Uterus (tissue), 4 donors: ENCODE measurements around the gene POLA2. TPM values are rescaled to one million over a fixed set of nuclear protein-coding genes. Genes with fewer than 3 reads are reported as not detected.

ENCODE experiments used
- DNase-seq, 2 donors: peaks; one replicate each; pipeline ENCODE4 v3.0.0-alpha.2; 2019 to 2020
- H3K27ac ChIP-seq, 2 donors: fragments of 200-600 bp; sonication (generic); 1 replicate in 1 of 2; 2 replicates in 1 of 2; pipeline ENCODE4 v1.5.1; 2016 to 2018
- H3K27me3 ChIP-seq, 2 donors: fragments of 200-600 bp; sonication (generic); one replicate each; pipeline ENCODE4 v1.5.1; 2018 to 2019; ENCODE audit warnings: control low read depth in 1 of 2
- H3K36me3 ChIP-seq, 2 donors: fragments of 200-600 bp; sonication (generic); one replicate each; pipeline ENCODE4 v1.5.1; 2019; ENCODE audit warnings: control low read depth in 1 of 2
- H3K4me1 ChIP-seq, 2 donors: fragments of 200-600 bp; sonication (generic); one replicate each; pipeline ENCODE4 v1.5.1; 2018 to 2019; ENCODE audit warnings: control low read depth in 1 of 2
- H3K4me3 ChIP-seq, 2 donors: fragments of 200-600 bp; sonication (generic); 1 replicate in 1 of 2; 2 replicates in 1 of 2; pipeline ENCODE4 v1.5.1; 2018 to 2019; ENCODE audit warnings: mild to moderate bottlenecking in 1 of 2
- H3K9me3 ChIP-seq, 2 donors: fragments of 200-600 bp; sonication (generic); one replicate each; pipeline ENCODE4 v1.5.1; 2019; ENCODE audit warnings: control low read depth in 1 of 2
- CTCF ChIP-seq, 4 experiments: fragments of 200-600 bp in 2 of 4; fragments of 450-650 bp in 2 of 4; sonication (generic) in 2 of 4; IDR thresholded peaks; one replicate each; pipeline ENCODE4 v1.5.1; 2016 to 2019; ENCODE audit warnings: antibody characterized with exemption in 4 of 4, mild to moderate bottlenecking in 2 of 4, moderate library complexity in 1 of 4
- POLR2A ChIP-seq, 2 donors: fragments of 450-650 bp; IDR thresholded peaks; one replicate each; pipeline ENCODE4 v1.6.1; 2016; ENCODE audit warnings: antibody characterized with exemption in 2 of 2, mild to moderate bottlenecking in 1 of 2, moderate library complexity in 1 of 2
- intact Hi-C: fragments of 100-400 bp; cut with DNase I; formaldehyde crosslinking; loops from one replicate; pipeline ENCODE4 v1.15.1; 2023; ENCODE audit warnings: low total_unique reads
- total RNA-seq, 4 donors: library from RNA; depleted of rRNA in 3 of 4; stranded (reverse); fragments of >200 nt in 3 of 4; gene quantifications; one replicate each; pipeline versions ENCODE4 v1.1.0 to v1.2.4, GENCODE V29; 2014 to 2023
- donor health status: DM: yes; HTN: yes; CAD: no.

POLA2 gene
- total RNA-seq, 4 donors from 2014 or later = 3.3 to 13.5 (median 7.6) TPM

- Histone ChIP-seq H3K9me3 (no peaks in the 10 kb centered on the region), H3K27me3 (no peaks in the 10 kb centered on the region), H3K36me3 (no peaks in the 10 kb centered on the region), H3K27ac (no peak overlapping the region), H3K4me1 (peaks cover 8 to 10% of the 10 kb centered on the region in 2 donors), H3K4me3 (no peak overlapping the region)
- intact Hi-C loops = no loop called here
- DNase-seq = no peak
- TF ChIP-seq CTCF (IDR thresholded peaks at IDR 0.05) = no peak
- no peak for TF ChIP-seq POLR2A (IDR thresholded peaks at IDR 0.05)
Observed at GRCh38 chr11:65286686-65287085, 24.9 kb downstream of the POLA2 start.

- H3K4me3 ChIP-seq = no peak overlapping the region
- intact Hi-C loops = no loop called here
- H3K4me1 ChIP-seq = peaks cover 10 to 11% of the 10 kb centered on the region in 2 donors
- no peak overlapping the region for H3K27ac ChIP-seq
- no peaks in the 10 kb centered on the region for H3K27me3 ChIP-seq
- no peaks in the 10 kb centered on the region for H3K36me3 ChIP-seq
- H3K9me3 ChIP-seq = no peaks in the 10 kb centered on the region
- no peak for DNase-seq
- no peak for TF ChIP-seq CTCF (IDR thresholded peaks at IDR 0.05)
- no peak for TF ChIP-seq POLR2A (IDR thresholded peaks at IDR 0.05)
Observed at GRCh38 chr11:65287601-65288000, 25.8 kb downstream of the POLA2 start.

- intact Hi-C loops = no loop called here
- H3K27me3 ChIP-seq = no peaks in the 10 kb centered on the region
- no peak overlapping the region for H3K4me3 ChIP-seq
- no peaks in the 10 kb centered on the region for H3K9me3 ChIP-seq
- no peaks in the 10 kb centered on the region for H3K36me3 ChIP-seq
- H3K27ac ChIP-seq = peak overlapping the region; percentile 91 to 95
- peaks cover 17 to 21% of the 10 kb centered on the region in 2 donors for H3K4me1 ChIP-seq
- TF ChIP-seq CTCF (IDR thresholded peaks at IDR 0.05) (no peak), POLR2A (IDR thresholded peaks at IDR 0.05) (no peak)
- DNase-seq = no peak
Observed at GRCh38 chr11:65288706-65289536, 27.2 kb downstream of the POLA2 start.

- H3K9me3 ChIP-seq = no peaks in the 10 kb centered on the region
- peak in 1 of 2 donors; percentile 12 for TF ChIP-seq POLR2A (IDR thresholded peaks at IDR 0.05)
- no peak for TF ChIP-seq CTCF (IDR thresholded peaks at IDR 0.05)
- H3K27ac ChIP-seq = peak overlapping the region; percentile 91 to 95
- H3K36me3 ChIP-seq = no peaks in the 10 kb centered on the region
- H3K4me3 ChIP-seq = no peak overlapping the region
- peak; percentile 94 to 97 for DNase-seq
- peaks cover 28 to 32% of the 10 kb centered on the region in 2 donors for H3K4me1 ChIP-seq
- intact Hi-C loops = no loop called here
- no peaks in the 10 kb centered on the region for H3K27me3 ChIP-seq
Observed at GRCh38 chr11:65290448-65291165, 28.8 kb downstream of the POLA2 start.

GRCh38 chr11:65291613-65292012 lies 29.9 kb downstream of the POLA2 start:
- TF ChIP-seq POLR2A (IDR thresholded peaks at IDR 0.05) = no peak
- no peak for TF ChIP-seq CTCF (IDR thresholded peaks at IDR 0.05)
- intact Hi-C loops = no loop called here
- H3K36me3 ChIP-seq = no peaks in the 10 kb centered on the region
- peak overlapping the region in 1 of 2 donors; percentile 24 for H3K4me3 ChIP-seq
- no peaks in the 10 kb centered on the region for H3K9me3 ChIP-seq
- peaks cover 29 to 35% of the 10 kb centered on the region in 2 donors for H3K4me1 ChIP-seq
- H3K27me3 ChIP-seq = no peaks in the 10 kb centered on the region
- no peak for DNase-seq
- peak overlapping the region; percentile 91 to 95 for H3K27ac ChIP-seq
